GM23248 (cell line): Measurements from ENCODE around the gene COL12A1. TPM values are rescaled to one million over a fixed set of nuclear protein-coding genes. Genes with fewer than 3 reads are reported as not detected.

Source experiments
- DNase-seq: peaks from one replicate; pipeline ENCODE4 v3.0.0-alpha.2; 2015
- H2AFZ ChIP-seq: fragments of 200-600 bp; sonication (generic); 2 replicates; pipeline ENCODE4 v1.6.1; 2016; ENCODE audit warnings: antibody characterized with exemption
- H3F3A ChIP-seq: fragments of 200-600 bp; sonication (generic); 2 replicates; pipeline ENCODE4 v1.6.1; 2016; ENCODE audit warnings: mild to moderate bottlenecking, antibody characterized with exemption, mixed run types; ENCODE audit not compliant: insufficient read depth
- H3K27ac ChIP-seq: fragments of 200-600 bp; sonication (generic); 2 replicates; pipeline ENCODE4 v1.5.1; 2016; ENCODE audit warnings: mild to moderate bottlenecking
- H3K27me3 ChIP-seq: fragments of 200-600 bp; sonication (generic); replicated peaks from 2 replicates; pipeline ENCODE4 v1.6.1; 2016; ENCODE audit warnings: mild to moderate bottlenecking; ENCODE audit not compliant: insufficient read depth
- H3K36me3 ChIP-seq: fragments of 200-600 bp; sonication (generic); 2 replicates; pipeline ENCODE4 v1.6.1; 2016; ENCODE audit warnings: low read depth, mild to moderate bottlenecking
- H3K4me1 ChIP-seq: fragments of 200-600 bp; sonication (generic); 2 replicates; pipeline ENCODE4 v1.6.1; 2016; ENCODE audit warnings: mild to moderate bottlenecking; ENCODE audit not compliant: insufficient read depth
- H3K4me2 ChIP-seq: fragments of 200-600 bp; sonication (generic); one replicate; pipeline ENCODE4 v1.6.1; 2016; ENCODE audit warnings: mild to moderate bottlenecking; ENCODE audit not compliant: unreplicated experiment
- H3K4me3 ChIP-seq: fragments of 200-600 bp; sonication (generic); 2 replicates; pipeline ENCODE4 v1.5.1; 2016; ENCODE audit warnings: mild to moderate bottlenecking
- H3K79me2 ChIP-seq: fragments of 200-600 bp; sonication (generic); 2 replicates; pipeline ENCODE4 v1.6.1; 2016; ENCODE audit warnings: mild to moderate bottlenecking; ENCODE audit not compliant: insufficient read depth
- H3K9ac ChIP-seq: fragments of 200-600 bp; sonication (generic); 2 replicates; pipeline ENCODE4 v1.6.1; 2016; ENCODE audit warnings: mild to moderate bottlenecking
- H3K9me2 ChIP-seq: fragments of 200-600 bp; sonication (generic); 2 replicates; pipeline ENCODE4 v1.6.1; 2016; ENCODE audit warnings: mixed run types, mild to moderate bottlenecking, moderate library complexity; ENCODE audit not compliant: insufficient read depth
- H3K9me3 ChIP-seq: fragments of 200-600 bp; sonication (generic); one replicate; pipeline ENCODE4 v1.6.1; 2017; ENCODE audit warnings: low read depth
- H4K20me1 ChIP-seq: fragments of 200-600 bp; sonication (generic); 2 replicates; pipeline ENCODE4 v1.6.0; 2016; ENCODE audit not compliant: insufficient read depth
- EZH2 ChIP-seq: fragments of 200-600 bp; sonication (generic); IDR thresholded peaks from 2 replicates; pipeline ENCODE4 v1.6.1; 2018; ENCODE audit warnings: antibody characterized with exemption, mild to moderate bottlenecking; ENCODE audit not compliant: insufficient read depth, poor library complexity, severe bottlenecking
- EZH2phosphoT487 ChIP-seq: fragments of 200-600 bp; sonication (generic); IDR thresholded peaks from 2 replicates; pipeline ENCODE4 v1.6.1; 2018; ENCODE audit warnings: antibody characterized with exemption, moderate library complexity, mild to moderate bottlenecking, low read depth; ENCODE audit not compliant: insufficient read depth
- WGBS, 2 experiments: methylation state at CpG; one replicate each; pipeline ENCODE4 v1.1.6; 2015 to 2017; ENCODE audit warnings: low lambda C conversion rate in 2 of 2, low coverage in 1 of 2; ENCODE audit errors: missing lambda C conversion rate in 2 of 2; 5-methylcytosine and 5-hydroxymethylcytosine counted together
- in situ Hi-C: fragments of 300-500 bp; cut with MboI; formaldehyde crosslinking; loops from 2 replicates; pipeline ENCODE4 v1.15.0; 2020
- polyA plus RNA-seq: library from polyadenylated mRNA; unstranded; fragments of >200 nt; fragmentation: Nextera tagmentation; extraction: Ambion mirVana; gene quantifications from 2 replicates; pipeline ENCODE4 v1.2.1, GENCODE V29; 2016
- total RNA-seq: library from RNA; depleted of rRNA; stranded (reverse); fragments of >200 nt; shearing (Covaris generic); gene quantifications from 2 replicates; pipeline ENCODE4 v1.2.3, GENCODE V29; 2014

Gene COL12A1
- total and polyA plus RNA-seq, 2 experiments from 2014 or later = 253 to 1,033 TPM

- DNase-seq = no peak
- Histone ChIP-seq H3K9me2 (no peaks in the 10 kb centered on the region), H3K9me3 (no peaks in the 10 kb centered on the region), H4K20me1 (no peaks in the 10 kb centered on the region), H3K79me2 (0 out of 2 replicates have a peak, but pooled peaks cover 5% of the 10 kb centered on the region), H3F3A (peaks cover 96% of the 10 kb centered on the region), H3K27me3 (no peaks in the 10 kb centered on the region), H2AFZ (no peak overlapping the region), H3K36me3 (peaks cover 99% of the 10 kb centered on the region), H3K27ac (peak overlapping the region; percentile 13), H3K4me2 (no peak overlapping the region), H3K9ac (no peak overlapping the region), H3K4me3 (no peak overlapping the region), H3K4me1 (peaks cover 49% of the 10 kb centered on the region)
- WGBS, 2 experiments = 57 to 62% methylated on average over 2 of the region's 2 CpGs
- TF ChIP-seq EZH2phosphoT487 (no peak), EZH2 (no peak)
- in situ Hi-C loops = no loop called here
These were observed 79.3 kb downstream of the COL12A1 start for GRCh38 chr6:75126518-75126917.

DNA sequence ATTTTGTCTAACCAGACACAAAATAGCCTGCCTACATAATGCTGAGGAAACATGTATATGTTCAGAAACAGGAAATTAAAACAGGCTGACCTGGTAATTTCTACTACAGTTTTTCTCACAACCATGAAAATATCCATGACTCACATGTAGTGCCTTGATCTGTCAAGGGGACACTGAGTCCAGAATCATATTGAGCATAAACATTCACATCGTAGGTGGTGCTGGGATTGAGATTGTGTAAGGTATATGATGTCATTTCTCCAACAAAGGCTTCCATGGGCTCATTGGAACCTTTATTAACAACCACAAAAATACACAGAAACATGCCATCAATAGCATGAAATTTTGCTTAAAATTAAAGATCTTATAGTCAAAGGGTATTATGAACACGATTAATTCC, 80.9 kb downstream of the COL12A1 start:
- no peak overlapping the region for H2AFZ ChIP-seq
- H3K4me3 ChIP-seq = no peak overlapping the region
- 0 out of 2 replicates have a peak, but pooled peaks cover 9% of the 10 kb centered on the region for H3K79me2 ChIP-seq
- H3K4me2 ChIP-seq = no peak overlapping the region
- H3K9me2 ChIP-seq = no peaks in the 10 kb centered on the region
- no peaks in the 10 kb centered on the region for H3K27me3 ChIP-seq
- H3K27ac ChIP-seq = peak overlapping the region; percentile 21; the same call in 1 of the 2 replicates
- H3F3A ChIP-seq = peaks cover 89% of the 10 kb centered on the region
- no peaks in the 10 kb centered on the region for H4K20me1 ChIP-seq
- TF ChIP-seq EZH2 (no peak), EZH2phosphoT487 (no peak)
- WGBS, 2 experiments = 70 to 89% methylated on average over 2 of the region's 2 CpGs
- in situ Hi-C loops = no loop called here
- H3K9me3 ChIP-seq = no peaks in the 10 kb centered on the region
- peaks cover 100% of the 10 kb centered on the region for H3K36me3 ChIP-seq
- H3K9ac ChIP-seq = no peak overlapping the region
- H3K4me1 ChIP-seq = peaks cover 34% of the 10 kb centered on the region
- no peak for DNase-seq

DNA sequence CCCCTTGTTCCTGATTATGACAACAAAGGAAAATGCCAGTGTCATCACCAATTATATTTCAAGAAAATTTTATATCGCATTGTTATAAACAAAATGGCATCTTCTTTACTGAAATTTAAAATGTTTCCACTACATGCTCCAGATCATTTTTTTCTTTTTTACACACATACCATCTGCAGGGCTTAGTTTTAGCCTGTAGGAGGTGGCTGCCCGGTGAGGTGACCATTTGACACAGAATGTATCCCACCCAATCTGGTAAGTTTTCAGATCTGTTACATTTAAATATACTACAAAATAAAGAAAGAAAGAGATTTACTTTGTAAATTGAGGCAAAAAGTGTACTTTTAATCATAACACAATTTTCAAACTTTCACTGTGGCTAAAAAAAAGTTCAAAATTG, 81.8 kb downstream of the COL12A1 start:
- H3K79me2 ChIP-seq = 0 out of 2 replicates have a peak, but pooled peaks cover 9% of the 10 kb centered on the region
- H3F3A ChIP-seq = peaks cover 86% of the 10 kb centered on the region
- no peak for DNase-seq
- H3K4me2 ChIP-seq = no peak overlapping the region
- no peaks in the 10 kb centered on the region for H3K9me3 ChIP-seq
- no peak overlapping the region for H3K9ac ChIP-seq
- H3K27ac ChIP-seq = no peak overlapping the region
- H3K4me3 ChIP-seq = no peak overlapping the region
- TF ChIP-seq EZH2 = no peak
- TF ChIP-seq EZH2phosphoT487 = no peak
- WGBS, 2 experiments = 48 to 50% methylated on average over 2 of the region's 2 CpGs
- peaks cover 25% of the 10 kb centered on the region for H3K4me1 ChIP-seq
- H3K36me3 ChIP-seq = peaks cover 100% of the 10 kb centered on the region
- no peaks in the 10 kb centered on the region for H4K20me1 ChIP-seq
- H2AFZ ChIP-seq = no peak overlapping the region
- no peaks in the 10 kb centered on the region for H3K27me3 ChIP-seq
- in situ Hi-C loops = no loop called here
- H3K9me2 ChIP-seq = no peaks in the 10 kb centered on the region

GRCh38 chr6:75118925-75119515, 86.8 kb downstream of the COL12A1 start:
- Histone ChIP-seq H3K27ac (no peak overlapping the region), H3K27me3 (no peaks in the 10 kb centered on the region), H4K20me1 (no peaks in the 10 kb centered on the region), H3K4me2 (no peak overlapping the region), H3K4me3 (no peak overlapping the region), H3K79me2 (0 out of 2 replicates have a peak, but pooled peaks cover 4% of the 10 kb centered on the region), H3K36me3 (peaks cover 100% of the 10 kb centered on the region), H3K4me1 (0 out of 2 replicates have a peak, but pooled peaks cover 15% of the 10 kb centered on the region), H3K9me2 (no peaks in the 10 kb centered on the region), H3K9me3 (no peaks in the 10 kb centered on the region), H2AFZ (no peak overlapping the region), H3K9ac (no peak overlapping the region), H3F3A (peaks cover 76% of the 10 kb centered on the region)
- no peak for DNase-seq
- TF ChIP-seq EZH2phosphoT487 (no peak), EZH2 (no peak)
- 89 to 93% methylated on average over 8 of the region's 8 CpGs for WGBS, 2 experiments
- in situ Hi-C loops = no loop called here
